ENCODE results near the gene KIF27. TPM values are rescaled to one million over a fixed set of nuclear protein-coding genes. Genes with fewer than 3 reads are reported as not detected.

KIF27 gene
- total RNA-seq, 4 donors from 2014 or later, result 1.8 to 29.7 (median 9.2) TPM

DNA sequence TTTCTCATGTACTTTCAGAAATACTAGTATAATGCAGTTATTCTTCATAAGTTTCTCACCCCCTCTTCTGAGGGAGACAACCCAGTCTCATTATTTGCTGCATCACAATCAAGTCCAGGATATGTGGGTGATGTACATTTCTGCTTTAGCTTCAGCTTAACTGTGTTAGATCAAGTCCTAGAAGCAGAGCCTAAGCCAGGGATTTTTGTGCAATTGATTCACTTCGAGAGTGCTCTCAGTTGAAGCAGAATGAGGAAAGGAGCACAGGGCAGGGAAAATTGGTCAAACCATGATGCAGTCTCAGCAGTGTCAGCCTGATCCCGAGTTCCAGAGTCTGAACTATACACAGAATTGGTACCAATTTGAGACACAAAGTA is 43.7 kb upstream of the KIF27 start:
- Histone ChIP-seq H3K27me3 (no peaks in the 10 kb centered on the region), H3K27ac (no peak overlapping the region), H3K4me3 (no peak overlapping the region), H3K4me1 (no peaks in the 10 kb centered on the region), H3K36me3 (peaks cover 0 to 41% (median under 1%) of the 10 kb centered on the region in 3 donors), H3K9me3 (no peaks in the 10 kb centered on the region)
- no peak for TF ChIP-seq POLR2A (IDR thresholded peaks at IDR 0.05)
- TF ChIP-seq, protein P1, sequence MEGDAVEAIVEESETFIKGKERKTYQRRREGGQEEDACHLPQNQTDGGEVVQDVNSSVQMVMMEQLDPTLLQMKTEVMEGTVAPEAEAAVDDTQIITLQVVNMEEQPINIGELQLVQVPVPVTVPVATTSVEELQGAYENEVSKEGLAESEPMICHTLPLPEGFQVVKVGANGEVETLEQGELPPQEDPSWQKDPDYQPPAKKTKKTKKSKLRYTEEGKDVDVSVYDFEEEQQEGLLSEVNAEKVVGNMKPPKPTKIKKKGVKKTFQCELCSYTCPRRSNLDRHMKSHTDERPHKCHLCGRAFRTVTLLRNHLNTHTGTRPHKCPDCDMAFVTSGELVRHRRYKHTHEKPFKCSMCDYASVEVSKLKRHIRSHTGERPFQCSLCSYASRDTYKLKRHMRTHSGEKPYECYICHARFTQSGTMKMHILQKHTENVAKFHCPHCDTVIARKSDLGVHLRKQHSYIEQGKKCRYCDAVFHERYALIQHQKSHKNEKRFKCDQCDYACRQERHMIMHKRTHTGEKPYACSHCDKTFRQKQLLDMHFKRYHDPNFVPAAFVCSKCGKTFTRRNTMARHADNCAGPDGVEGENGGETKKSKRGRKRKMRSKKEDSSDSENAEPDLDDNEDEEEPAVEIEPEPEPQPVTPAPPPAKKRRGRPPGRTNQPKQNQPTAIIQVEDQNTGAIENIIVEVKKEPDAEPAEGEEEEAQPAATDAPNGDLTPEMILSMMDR (IDR thresholded peaks at IDR 0.05), result no peak
- DNase-seq, result no peak

DNA sequence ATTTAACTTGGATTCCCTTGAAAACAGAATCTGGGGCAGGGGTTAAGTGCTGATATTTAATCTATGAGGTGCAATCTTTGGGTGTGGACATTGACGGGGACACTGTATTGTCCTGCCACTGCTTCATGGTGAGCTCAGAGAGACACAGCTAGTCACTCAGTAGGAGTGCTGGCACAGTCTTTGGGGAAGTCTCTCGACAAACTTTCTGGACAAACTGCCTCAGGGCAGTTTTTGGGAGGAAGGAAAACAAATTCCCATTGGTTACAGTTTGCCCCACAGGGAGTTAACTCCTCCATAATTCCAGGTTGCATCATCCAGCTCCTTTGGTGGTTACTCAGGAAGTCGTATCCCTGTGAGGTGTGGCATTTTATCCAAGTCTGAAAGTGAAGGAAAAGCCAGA is 40.9 kb upstream of the KIF27 start:
- Histone ChIP-seq H3K27me3 (no peaks in the 10 kb centered on the region), H3K4me3 (no peak overlapping the region), H3K27ac (peak overlapping the region in 1 of 4 donors; percentile 59), H3K9me3 (no peaks in the 10 kb centered on the region), H3K36me3 (peaks cover 0 to 13% (median 0%) of the 10 kb centered on the region in 3 donors), H3K4me1 (no peaks in the 10 kb centered on the region)
- TF ChIP-seq, protein P1 (IDR thresholded peaks at IDR 0.05), result no peak
- no peak for TF ChIP-seq POLR2A (IDR thresholded peaks at IDR 0.05)
- DNase-seq, result no peak

DNA sequence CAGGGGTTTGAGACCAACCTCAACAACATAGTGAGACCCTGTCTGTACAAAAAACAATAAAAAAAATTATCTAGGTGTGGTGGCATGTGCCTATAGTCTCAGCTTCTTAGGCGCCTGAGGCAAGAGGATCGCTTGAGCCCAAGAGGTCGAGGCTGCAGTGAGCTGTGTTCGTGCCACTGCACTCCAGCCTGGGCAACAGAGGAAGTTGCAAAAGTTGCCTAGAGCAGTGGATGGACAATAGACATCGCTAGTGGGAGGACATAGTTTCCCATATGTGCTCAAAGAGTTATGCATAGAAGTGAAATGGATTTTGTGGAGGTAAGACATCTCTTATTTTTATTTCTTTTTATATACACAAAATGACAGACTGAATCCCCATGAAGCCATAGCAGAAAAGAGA is 39.8 kb upstream of the KIF27 start:
- no peaks in the 10 kb centered on the region for H3K9me3 ChIP-seq
- no peaks in the 10 kb centered on the region for H3K27me3 ChIP-seq
- H3K4me3 ChIP-seq, result no peak overlapping the region
- TF ChIP-seq, protein P1 (IDR thresholded peaks at IDR 0.05), result no peak
- no peak for TF ChIP-seq POLR2A (IDR thresholded peaks at IDR 0.05)
- no peaks in the 10 kb centered on the region for H3K4me1 ChIP-seq
- H3K27ac ChIP-seq, result no peak overlapping the region
- DNase-seq, result no peak
- peaks cover 0 to 2% (median 0%) of the 10 kb centered on the region in 3 donors for H3K36me3 ChIP-seq

DNA sequence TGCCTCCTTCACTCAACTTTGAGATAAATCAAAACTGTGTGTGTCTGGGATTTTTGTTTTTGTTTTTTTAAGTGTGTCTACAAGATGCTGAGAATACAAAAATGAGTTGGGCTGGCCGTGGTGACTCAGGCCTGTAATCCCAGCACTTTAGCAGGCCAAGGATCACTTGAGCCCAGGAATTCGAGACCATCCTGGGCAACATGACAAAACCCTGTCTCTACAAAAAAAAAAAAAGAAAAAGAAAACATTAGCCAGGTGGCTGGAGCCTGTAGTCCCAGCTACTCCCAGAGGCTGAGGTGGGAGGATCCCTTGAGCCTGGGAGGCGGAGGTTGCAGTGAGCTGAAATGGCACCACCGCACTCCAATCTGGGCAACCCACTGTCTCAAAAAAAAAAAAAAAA is 37.8 kb upstream of the KIF27 start:
- Histone ChIP-seq H3K4me3 (no peak overlapping the region), H3K27ac (no peak overlapping the region), H3K4me1 (peaks cover 0 to 10% (median 0%) of the 10 kb centered on the region in 4 donors), H3K36me3 (peaks cover 0 to 5% (median 0%) of the 10 kb centered on the region in 3 donors), H3K9me3 (no peaks in the 10 kb centered on the region), H3K27me3 (no peaks in the 10 kb centered on the region)
- DNase-seq, result no peak
- no peak for TF ChIP-seq POLR2A (IDR thresholded peaks at IDR 0.05)
- TF ChIP-seq, protein P1 (IDR thresholded peaks at IDR 0.05), result no peak

DNA sequence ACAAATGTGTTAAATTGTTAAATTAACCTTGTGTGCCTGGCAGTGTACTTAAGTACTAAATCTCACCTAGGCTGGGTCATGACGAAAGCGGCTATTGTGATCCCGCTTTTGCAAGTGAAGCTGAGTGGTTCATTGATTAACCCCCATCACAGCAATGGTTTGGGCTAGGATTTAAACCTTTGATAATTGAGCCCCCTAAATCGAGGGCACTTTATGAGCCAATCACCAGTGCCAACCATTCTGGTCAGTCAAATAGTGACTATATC is 35.9 kb upstream of the KIF27 start:
- DNase-seq, result no peak

More for the DNA sequence above, 35.9 kb upstream of the KIF27 start:
- H3K4me1 ChIP-seq, result peaks cover 0 to 10% (median 0%) of the 10 kb centered on the region in 4 donors
- peak overlapping the region; percentile 77 to 92 (median 88) for H3K27ac ChIP-seq
- H3K9me3 ChIP-seq, result no peaks in the 10 kb centered on the region
- peak overlapping the region; percentile 56 to 67 (median 63) for H3K4me3 ChIP-seq
- peaks cover 0 to 12% (median 0%) of the 10 kb centered on the region in 3 donors for H3K36me3 ChIP-seq
- no peaks in the 10 kb centered on the region for H3K27me3 ChIP-seq
- TF ChIP-seq POLR2A (IDR thresholded peaks at IDR 0.05), result no peak
- TF ChIP-seq, protein P1 (IDR thresholded peaks at IDR 0.05), result no peak
